GM23338 (cell line): ENCODE measurements around the gene EPO. TPM values are rescaled to one million over a fixed set of nuclear protein-coding genes. Genes with fewer than 3 reads are reported as not detected.

Source experiments
- ATAC-seq: fragments of 200-7000 bp; cut with Tn5 transposase; 3 replicates; pipeline ENCODE4 v1.9.1; 2020
- DNase-seq: peaks from one replicate; pipeline ENCODE4 v3.0.0-alpha.2; 2015; ENCODE audit warnings: low spot score
- H2AFZ ChIP-seq: fragments of 200-600 bp; sonication (generic); 2 replicates; pipeline ENCODE4 v1.8.0; 2016; ENCODE audit warnings: antibody characterized with exemption, mild to moderate bottlenecking, moderate library complexity
- H3F3A ChIP-seq: fragments of 200-600 bp; sonication (generic); replicated peaks from 2 replicates; pipeline ENCODE4 v1.8.0; 2017; ENCODE audit warnings: antibody characterized with exemption, mixed run types, low read depth
- H3K27ac ChIP-seq: fragments of 200-600 bp; sonication (generic); 2 replicates; pipeline ENCODE4 v1.6.1; 2016; ENCODE audit warnings: low read depth
- H3K27me3 ChIP-seq: fragments of 200-600 bp; sonication (generic); 2 replicates; pipeline ENCODE4 v1.8.0; 2016; ENCODE audit warnings: mild to moderate bottlenecking, mixed run types, moderate library complexity; ENCODE audit not compliant: insufficient read depth
- H3K36me3 ChIP-seq: fragments of 200-600 bp; sonication (generic); 2 replicates; pipeline ENCODE4 v1.8.0; 2016; ENCODE audit warnings: mild to moderate bottlenecking; ENCODE audit not compliant: insufficient read depth
- H3K4me1 ChIP-seq: fragments of 200-600 bp; sonication (generic); 2 replicates; pipeline ENCODE4 v1.8.0; 2016; ENCODE audit warnings: mild to moderate bottlenecking, moderate library complexity; ENCODE audit not compliant: insufficient read depth
- H3K4me2 ChIP-seq: fragments of 200-600 bp; sonication (generic); 2 replicates; pipeline ENCODE4 v1.7.1; 2017; ENCODE audit warnings: mixed run types
- H3K4me3 ChIP-seq: fragments of 200-600 bp; sonication (generic); 2 replicates; pipeline ENCODE4 v1.6.1; 2016; ENCODE audit warnings: mixed run types
- H3K79me2 ChIP-seq: fragments of 200-600 bp; sonication (generic); replicated peaks from 2 replicates; pipeline ENCODE4 v1.8.0; 2017; ENCODE audit warnings: mild to moderate bottlenecking; ENCODE audit not compliant: insufficient read depth
- H3K9me2 ChIP-seq: fragments of 200-600 bp; sonication (generic); 2 replicates; pipeline ENCODE4 v1.8.0; 2017; ENCODE audit not compliant: insufficient read depth
- H4K20me1 ChIP-seq: fragments of 200-600 bp; sonication (generic); replicated peaks from 2 replicates; pipeline ENCODE4 v1.8.0; 2017; ENCODE audit warnings: mild to moderate bottlenecking; ENCODE audit not compliant: insufficient read depth
- H3K27ac Mint-ChIP-seq: 2 replicates; pipeline ENCODE4 v1.8.0; 2020; ENCODE audit warnings: inconsistent platforms, mild to moderate bottlenecking, moderate library complexity, mixed read lengths
- H3K27me3 Mint-ChIP-seq: 3 replicates; pipeline ENCODE4 v1.8.0; 2022; ENCODE audit warnings: low read depth, mild to moderate bottlenecking, moderate library complexity, mixed read lengths, inconsistent platforms; ENCODE audit not compliant: insufficient read depth, poor library complexity
- H3K36me3 Mint-ChIP-seq: 3 replicates; pipeline ENCODE4 v1.8.0; 2021; ENCODE audit warnings: low read depth, mild to moderate bottlenecking, inconsistent platforms, moderate library complexity, mixed read lengths
- H3K4me1 Mint-ChIP-seq: 3 replicates; pipeline ENCODE4 v1.8.0; 2020; ENCODE audit warnings: mild to moderate bottlenecking, inconsistent platforms, mixed read lengths
- H3K4me3 Mint-ChIP-seq: 3 replicates; pipeline ENCODE4 v1.8.0; 2021; ENCODE audit warnings: moderate library complexity, mild to moderate bottlenecking, inconsistent platforms, mixed read lengths
- H3K9me3 Mint-ChIP-seq: 3 replicates; pipeline ENCODE4 v1.8.0; 2020; ENCODE audit warnings: moderate library complexity, mild to moderate bottlenecking, inconsistent platforms, mixed read lengths
- CTCF ChIP-seq, 2 experiments: fragments of 200-600 bp in 1 of 2; sonication (generic) in 1 of 2; conservative IDR thresholded peaks; 2 replicates each; pipeline versions ENCODE4 v1.5.1 to v1.6.1; 2016 to 2017; ENCODE audit warnings: antibody characterized with exemption in 2 of 2, low read depth in 2 of 2, mild to moderate bottlenecking in 2 of 2, moderate library complexity in 1 of 2
- ETS1 ChIP-seq: IDR thresholded peaks from 2 replicates; pipeline ENCODE4 v1.6.1; 2016; ENCODE audit warnings: antibody characterized with exemption
- EZH2 ChIP-seq: fragments of 200-600 bp; sonication (generic); IDR thresholded peaks from one replicate; pipeline ENCODE4 v1.8.0; 2017; ENCODE audit warnings: antibody characterized with exemption, mild to moderate bottlenecking, low read depth; ENCODE audit not compliant: unreplicated experiment
- JUNB ChIP-seq: IDR thresholded peaks from one replicate; pipeline ENCODE4 v1.6.1; 2016; ENCODE audit warnings: antibody characterized with exemption; ENCODE audit not compliant: unreplicated experiment
- NANOG ChIP-seq: IDR thresholded peaks from 2 replicates; pipeline ENCODE4 v1.6.1; 2016; ENCODE audit warnings: antibody characterized with exemption, borderline replicate concordance
- POLR2AphosphoS5 ChIP-seq: IDR thresholded peaks from 2 replicates; pipeline ENCODE4 v1.6.1; 2016; ENCODE audit warnings: antibody characterized with exemption, low read depth
- STAT1 ChIP-seq: IDR thresholded peaks from one replicate; pipeline ENCODE4 v1.6.1; 2016; ENCODE audit warnings: antibody characterized with exemption; ENCODE audit not compliant: unreplicated experiment
- polyA plus RNA-seq: library from polyadenylated mRNA; unstranded; fragments of >200 nt; fragmentation: Nextera tagmentation; extraction: Ambion mirVana; gene quantifications from 2 replicates; pipeline ENCODE4 v1.2.1, GENCODE V29; 2016
- total RNA-seq: library from RNA; depleted of rRNA; stranded (reverse); fragments of >200 nt; shearing (Covaris generic); gene quantifications from 2 replicates; pipeline ENCODE4 v1.2.3, GENCODE V29; 2014
- TF ChIP-seq, protein P1 (sequence below): IDR thresholded peaks from one replicate; pipeline ENCODE4 v1.6.1; 2018; ENCODE audit warnings: antibody characterized with exemption; ENCODE audit not compliant: unreplicated experiment

EPO gene
- total and polyA plus RNA-seq, 2 experiments from 2014 or later: 1.0 TPM; not detected in 1

DNA sequence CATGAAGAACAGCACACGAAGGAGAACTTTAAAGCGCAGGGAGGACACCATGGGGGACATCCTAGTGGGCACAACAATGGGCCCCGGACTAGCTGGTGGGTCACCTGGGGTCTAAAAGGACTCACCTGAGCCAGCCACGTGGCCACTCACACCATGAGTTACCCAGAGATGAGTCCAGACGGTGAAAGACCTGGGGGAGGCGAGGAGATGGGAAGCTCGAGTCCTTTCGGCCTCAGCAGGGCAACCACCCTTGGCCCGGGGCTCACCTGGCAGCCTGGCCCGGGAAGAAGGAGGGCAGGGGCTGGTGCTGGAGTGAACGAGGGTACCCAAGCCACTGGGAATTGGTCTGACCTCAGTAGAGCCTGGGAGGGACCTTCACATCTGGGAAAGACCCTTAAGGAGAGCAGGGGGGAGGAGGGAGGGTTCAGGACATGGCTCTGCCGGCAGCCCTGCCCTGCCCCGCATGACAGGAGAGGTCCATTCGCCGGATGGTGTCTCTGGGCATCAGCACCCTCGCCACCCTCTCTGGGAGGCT is 31.9 kb upstream of the EPO start (continued):
- no peak for TF ChIP-seq NANOG
- no peak for TF ChIP-seq ETS1
- TF ChIP-seq, protein P1, sequence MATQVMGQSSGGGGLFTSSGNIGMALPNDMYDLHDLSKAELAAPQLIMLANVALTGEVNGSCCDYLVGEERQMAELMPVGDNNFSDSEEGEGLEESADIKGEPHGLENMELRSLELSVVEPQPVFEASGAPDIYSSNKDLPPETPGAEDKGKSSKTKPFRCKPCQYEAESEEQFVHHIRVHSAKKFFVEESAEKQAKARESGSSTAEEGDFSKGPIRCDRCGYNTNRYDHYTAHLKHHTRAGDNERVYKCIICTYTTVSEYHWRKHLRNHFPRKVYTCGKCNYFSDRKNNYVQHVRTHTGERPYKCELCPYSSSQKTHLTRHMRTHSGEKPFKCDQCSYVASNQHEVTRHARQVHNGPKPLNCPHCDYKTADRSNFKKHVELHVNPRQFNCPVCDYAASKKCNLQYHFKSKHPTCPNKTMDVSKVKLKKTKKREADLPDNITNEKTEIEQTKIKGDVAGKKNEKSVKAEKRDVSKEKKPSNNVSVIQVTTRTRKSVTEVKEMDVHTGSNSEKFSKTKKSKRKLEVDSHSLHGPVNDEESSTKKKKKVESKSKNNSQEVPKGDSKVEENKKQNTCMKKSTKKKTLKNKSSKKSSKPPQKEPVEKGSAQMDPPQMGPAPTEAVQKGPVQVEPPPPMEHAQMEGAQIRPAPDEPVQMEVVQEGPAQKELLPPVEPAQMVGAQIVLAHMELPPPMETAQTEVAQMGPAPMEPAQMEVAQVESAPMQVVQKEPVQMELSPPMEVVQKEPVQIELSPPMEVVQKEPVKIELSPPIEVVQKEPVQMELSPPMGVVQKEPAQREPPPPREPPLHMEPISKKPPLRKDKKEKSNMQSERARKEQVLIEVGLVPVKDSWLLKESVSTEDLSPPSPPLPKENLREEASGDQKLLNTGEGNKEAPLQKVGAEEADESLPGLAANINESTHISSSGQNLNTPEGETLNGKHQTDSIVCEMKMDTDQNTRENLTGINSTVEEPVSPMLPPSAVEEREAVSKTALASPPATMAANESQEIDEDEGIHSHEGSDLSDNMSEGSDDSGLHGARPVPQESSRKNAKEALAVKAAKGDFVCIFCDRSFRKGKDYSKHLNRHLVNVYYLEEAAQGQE: no peak
- TF ChIP-seq STAT1: no peak
- no peak for TF ChIP-seq JUNB

DNA sequence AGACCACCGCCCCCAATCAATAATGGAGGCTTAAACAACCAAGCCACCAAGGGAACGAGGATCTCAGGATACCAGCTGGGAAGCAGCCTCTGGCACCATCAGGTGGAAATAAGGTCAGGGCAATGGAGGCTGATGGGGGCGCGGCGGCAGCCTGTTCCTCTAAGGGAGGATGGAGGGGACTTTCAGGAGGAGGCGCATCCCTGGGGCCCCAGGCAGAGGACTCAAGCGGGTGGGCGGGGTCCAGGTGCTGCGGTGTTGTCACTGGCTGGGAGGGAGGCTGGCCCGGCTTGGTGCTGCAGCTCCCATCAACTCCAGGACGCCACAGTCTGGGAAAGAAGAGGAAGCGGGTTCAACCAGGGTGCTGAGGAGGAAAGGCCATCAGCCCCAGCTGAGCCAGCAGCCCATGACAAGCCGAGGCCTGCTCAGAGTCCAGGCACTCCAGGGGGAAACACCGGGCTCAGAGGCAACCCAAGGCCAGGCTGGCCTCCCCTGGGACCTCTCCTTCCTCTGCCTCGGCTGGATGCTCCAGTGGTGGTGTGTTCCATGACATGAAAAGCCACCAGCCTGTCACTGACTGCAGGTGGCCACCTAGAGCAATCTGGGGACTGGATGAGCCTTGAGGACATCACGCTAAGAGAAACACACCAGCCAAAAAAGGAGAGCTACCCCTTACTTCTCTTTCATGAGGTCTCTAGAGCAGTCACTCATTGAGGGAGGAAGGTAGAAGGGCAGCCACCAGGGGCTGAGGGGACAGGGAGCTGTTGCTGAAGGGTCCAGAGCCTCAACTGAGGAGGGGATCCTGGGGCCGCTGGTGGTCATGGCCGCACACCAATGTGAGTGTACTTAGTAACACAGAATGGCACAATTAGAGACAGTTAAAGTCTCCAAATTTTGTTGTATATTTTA is 30.8 kb upstream of the EPO start:
- TF ChIP-seq EZH2: no peak
- 0 out of 4 replicates have a peak, but pooled peaks of 1 of the 2 experiments have one; percentile 1 for TF ChIP-seq CTCF (conservative IDR thresholded peaks at IDR 0.05; ENCODE audit: low read depth in 2 of 2)
- no peak for TF ChIP-seq POLR2AphosphoS5
- no peak for TF ChIP-seq JUNB
- Histone ChIP-seq H3K27me3 (no peaks in the 10 kb centered on the region), H3K9me2 (no peaks in the 10 kb centered on the region), H2AFZ (no peak overlapping the region), H3K4me2 (no peak overlapping the region), H4K20me1 (peaks cover 41% of the 10 kb centered on the region), H3K36me3 (peaks cover 9% of the 10 kb centered on the region), H3K27ac (peak overlapping the region; percentile 39; the same call in 1 of the 2 replicates), H3K4me1 (peaks cover 22% of the 10 kb centered on the region), H3F3A (peaks cover 21% of the 10 kb centered on the region), H3K79me2 (peaks cover 59% of the 10 kb centered on the region), H3K4me3 (no peak overlapping the region)
- ATAC-seq (no peak), DNase-seq (peak; percentile 41)
- Mint-ChIP-seq H3K9me3 (peaks cover 3% of the 10 kb centered on the region; the same call in 1 of the 3 replicates), H3K4me3 (peak overlapping the region; percentile 24; the same call in 1 of the 3 replicates), H3K27me3 (peaks cover 19% of the 10 kb centered on the region), H3K36me3 (peaks cover 61% of the 10 kb centered on the region), H3K4me1 (peaks cover 32% of the 10 kb centered on the region), H3K27ac (peak overlapping the region; percentile 78; the same call in 1 of the 2 replicates)
